ENCODE results near the gene GCN1. TPM values are rescaled to one million over a fixed set of nuclear protein-coding genes. Genes with fewer than 3 reads are reported as not detected.

The GCN1 gene
- total RNA-seq, 3 donors from 2014 or later, result 74.6 to 108 (median 76.7) TPM

- intact Hi-C loops (cut with DNase I, micrococcal nuclease), result no loop called here
- TF ChIP-seq CTCF (IDR thresholded peaks at IDR 0.05), result no peak
- peaks cover 8% of the 10 kb centered on the region for H3K36me3 ChIP-seq (ENCODE audit: low read depth)
- no peak for DNase-seq
- no peaks in the 10 kb centered on the region for H3K9me3 ChIP-seq
- no peak for ATAC-seq
- no peak overlapping the region for H3K4me3 ChIP-seq
- H3K4me1 ChIP-seq (ENCODE audit: low read depth), result no peaks in the 10 kb centered on the region
Observed at GRCh38 chr12:120102189-120103043, 92.1 kb downstream of the GCN1 start.

GRCh38 chr12:120101617-120102016 is 92.9 kb downstream of the GCN1 start:
- ATAC-seq, result no peak
- Histone ChIP-seq H3K4me1 (ENCODE audit: low read depth) (no peaks in the 10 kb centered on the region), H3K9me3 (no peaks in the 10 kb centered on the region), H3K4me3 (no peak overlapping the region), H3K36me3 (ENCODE audit: low read depth) (peaks cover 8% of the 10 kb centered on the region)
- no peak for TF ChIP-seq CTCF (IDR thresholded peaks at IDR 0.05)
- no peak for DNase-seq
- intact Hi-C loops (cut with DNase I, micrococcal nuclease), result no loop called here

GRCh38 chr12:120101182-120101581 is 93.3 kb downstream of the GCN1 start:
- DNase-seq, result no peak
- Histone ChIP-seq H3K4me3 (no peak overlapping the region), H3K36me3 (ENCODE audit: low read depth) (peaks cover 8% of the 10 kb centered on the region), H3K9me3 (no peaks in the 10 kb centered on the region), H3K4me1 (ENCODE audit: low read depth) (no peaks in the 10 kb centered on the region)
- ATAC-seq, result no peak
- no peak for TF ChIP-seq CTCF (IDR thresholded peaks at IDR 0.05)
- intact Hi-C loops (cut with DNase I, micrococcal nuclease), result no loop called here

GRCh38 chr12:120100630-120101029 is 93.9 kb downstream of the GCN1 start:
- H3K9me3 ChIP-seq, result no peaks in the 10 kb centered on the region
- no peak overlapping the region for H3K4me3 ChIP-seq
- DNase-seq (peak in 1 of 3 donors; percentile 37), ATAC-seq (no peak)
- H3K4me1 ChIP-seq (ENCODE audit: low read depth), result no peaks in the 10 kb centered on the region
- H3K36me3 ChIP-seq (ENCODE audit: low read depth), result peaks cover 8% of the 10 kb centered on the region
- no peak for TF ChIP-seq CTCF (IDR thresholded peaks at IDR 0.05)
- intact Hi-C loops (cut with DNase I, micrococcal nuclease), result no loop called here

GRCh38 chr12:120099738-120100137 is 94.8 kb downstream of the GCN1 start:
- no peak overlapping the region for H3K4me3 ChIP-seq
- no peak for DNase-seq
- no peaks in the 10 kb centered on the region for H3K9me3 ChIP-seq
- no peaks in the 10 kb centered on the region for H3K4me1 ChIP-seq (ENCODE audit: low read depth)
- intact Hi-C loops (cut with DNase I, micrococcal nuclease), result no loop called here
- H3K36me3 ChIP-seq (ENCODE audit: low read depth), result peaks cover 8% of the 10 kb centered on the region
- no peak for ATAC-seq
- no peak for TF ChIP-seq CTCF (IDR thresholded peaks at IDR 0.05)
